Gastrocnemius medialis (tissue), 4 donors: ENCODE results near the gene DYNLT4.

ENCODE experiments used
- CTCF ChIP-seq, 5 experiments: fragments of 450-650 bp in 3 of 5; fragments of 200-600 bp in 2 of 5; sonication (generic) in 2 of 5; IDR thresholded peaks in 4 of 5; conservative IDR thresholded peaks in 1 of 5; 1 replicate in 4 of 5; 2 replicates in 1 of 5; pipeline ENCODE4 v1.5.1; 2016 to 2019; ENCODE audit warnings: antibody characterized with exemption in 5 of 5, mild to moderate bottlenecking in 3 of 5, moderate library complexity in 3 of 5
- POLR2A ChIP-seq, 2 donors: fragments of 450-650 bp; IDR thresholded peaks; one replicate each; pipeline ENCODE4 v1.6.1; 2017; ENCODE audit warnings: antibody characterized with exemption in 2 of 2, mild to moderate bottlenecking in 2 of 2, moderate library complexity in 2 of 2

GRCh38 chr1:44799770-44800584, 7.2 kb downstream of the DYNLT4 start, which contains the start of gene PLK3:
- TF ChIP-seq CTCF (IDR thresholded peaks at IDR 0.05 in 4 of 5, conservative IDR thresholded peaks at IDR 0.05 in 1 of 5), result peak; percentile 87 to 96 (median 94)
- TF ChIP-seq POLR2A (IDR thresholded peaks at IDR 0.05), result peak; percentile 95 to 98
